Gastroesophageal sphincter (tissue), 4 donors: Measurements from ENCODE around the gene IGF2BP1. TPM values are rescaled to one million over a fixed set of nuclear protein-coding genes. Genes with fewer than 3 reads are reported as not detected.

ENCODE experiments used
- ATAC-seq: fragments of 150-250 bp; one replicate; pipeline ENCODE4 v1.9.1; 2016; ENCODE audit warnings: mild to moderate bottlenecking, moderate library complexity
- H3K27ac ChIP-seq, 4 donors: fragments of 200-600 bp; sonication (generic) in 3 of 4; 1 replicate in 3 of 4; 2 replicates in 1 of 4; pipeline ENCODE4 v1.5.1; 2016 to 2019
- H3K27me3 ChIP-seq: fragments of 200-600 bp; sonication (generic); one replicate; pipeline ENCODE4 v1.5.1; 2019
- H3K36me3 ChIP-seq, 2 donors: fragments of 200-600 bp; sonication (generic); one replicate each; pipeline ENCODE4 v1.5.1; 2019; ENCODE audit warnings: control low read depth in 1 of 2
- H3K4me1 ChIP-seq, 3 donors: fragments of 200-600 bp; sonication (generic); 1 replicate in 2 of 3; 2 replicates in 1 of 3; pipeline ENCODE4 v1.5.1; 2016 to 2019; ENCODE audit warnings: control low read depth in 2 of 3
- H3K4me3 ChIP-seq, 2 donors: fragments of 200-600 bp; sonication (generic); one replicate each; pipeline ENCODE4 v1.5.1; 2019; ENCODE audit warnings: mild to moderate bottlenecking in 1 of 2, moderate library complexity in 1 of 2
- H3K9me3 ChIP-seq, 3 donors: fragments of 200-600 bp; sonication (generic); one replicate each; pipeline ENCODE4 v1.5.1; 2017 to 2019; ENCODE audit warnings: control low read depth in 2 of 3
- EP300 ChIP-seq: sonication (generic); formaldehyde crosslinking; IDR thresholded peaks from one replicate; pipeline ENCODE4 v1.6.1; 2017; ENCODE audit warnings: antibody characterized with exemption, mild to moderate bottlenecking
- POLR2A ChIP-seq, 2 donors: fragments of 450-650 bp; IDR thresholded peaks; one replicate each; pipeline ENCODE4 v1.6.1; 2017; ENCODE audit warnings: antibody characterized with exemption in 2 of 2, mild to moderate bottlenecking in 2 of 2, moderate library complexity in 1 of 2
- POLR2AphosphoS5 ChIP-seq: sonication (generic); formaldehyde crosslinking; IDR thresholded peaks from one replicate; pipeline ENCODE4 v1.6.1; 2017; ENCODE audit warnings: antibody characterized with exemption
- WGBS, 2 donors: methylation state at CpG; one replicate each; pipeline ENCODE4 v1.1.5; 2018; ENCODE audit warnings: low coverage in 1 of 2; 5-methylcytosine and 5-hydroxymethylcytosine counted together
- total RNA-seq, 4 donors: library from RNA; depleted of rRNA; stranded (reverse); fragments of >200 nt; gene quantifications; one replicate each; pipeline ENCODE4 v1.1.0, GENCODE V29; 2016
- TF ChIP-seq, protein P1 (sequence below), 4 experiments: fragments of 200-600 bp in 2 of 4; fragments of 450-650 bp in 2 of 4; sonication (generic) in 1 of 4; IDR thresholded peaks; one replicate each; pipeline ENCODE4 v1.5.1; 2017 to 2019; ENCODE audit warnings: antibody characterized with exemption in 4 of 4, mild to moderate bottlenecking in 2 of 4, moderate library complexity in 2 of 4

IGF2BP1 gene
- total RNA-seq, 4 donors from 2014 or later = 0.04 TPM; not detected in 3

DNA sequence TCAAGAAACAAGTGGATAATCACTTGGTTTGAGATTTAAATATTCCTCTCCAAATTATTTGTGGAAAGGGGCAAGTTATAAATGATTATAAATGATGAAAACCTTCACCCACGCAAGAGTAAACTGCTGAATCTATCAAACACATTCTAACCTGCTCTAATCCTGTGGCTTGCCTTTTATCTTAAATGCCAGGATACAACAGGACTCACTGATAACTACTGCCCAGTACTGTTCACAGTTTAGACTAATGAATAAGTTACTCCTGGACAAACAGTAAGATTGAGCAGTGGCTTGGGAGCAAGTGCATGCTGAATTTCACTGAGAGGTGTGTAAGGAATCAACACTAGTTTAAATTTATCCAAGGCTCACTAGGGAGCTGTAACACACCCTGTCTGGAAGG, 31.1 kb downstream of the IGF2BP1 start:
- WGBS, 2 donors = 45 to 71% methylated on average over 1 of the region's 1 CpG
- no peaks in the 10 kb centered on the region for H3K4me1 ChIP-seq
- no peaks in the 10 kb centered on the region for H3K36me3 ChIP-seq
- no peak overlapping the region for H3K27ac ChIP-seq
- no peak for ATAC-seq
- no peaks in the 10 kb centered on the region for H3K9me3 ChIP-seq
- peaks cover 52% of the 10 kb centered on the region for H3K27me3 ChIP-seq
- H3K4me3 ChIP-seq = no peak overlapping the region
- TF ChIP-seq POLR2A (IDR thresholded peaks at IDR 0.05) = no peak
- TF ChIP-seq, protein P1, sequence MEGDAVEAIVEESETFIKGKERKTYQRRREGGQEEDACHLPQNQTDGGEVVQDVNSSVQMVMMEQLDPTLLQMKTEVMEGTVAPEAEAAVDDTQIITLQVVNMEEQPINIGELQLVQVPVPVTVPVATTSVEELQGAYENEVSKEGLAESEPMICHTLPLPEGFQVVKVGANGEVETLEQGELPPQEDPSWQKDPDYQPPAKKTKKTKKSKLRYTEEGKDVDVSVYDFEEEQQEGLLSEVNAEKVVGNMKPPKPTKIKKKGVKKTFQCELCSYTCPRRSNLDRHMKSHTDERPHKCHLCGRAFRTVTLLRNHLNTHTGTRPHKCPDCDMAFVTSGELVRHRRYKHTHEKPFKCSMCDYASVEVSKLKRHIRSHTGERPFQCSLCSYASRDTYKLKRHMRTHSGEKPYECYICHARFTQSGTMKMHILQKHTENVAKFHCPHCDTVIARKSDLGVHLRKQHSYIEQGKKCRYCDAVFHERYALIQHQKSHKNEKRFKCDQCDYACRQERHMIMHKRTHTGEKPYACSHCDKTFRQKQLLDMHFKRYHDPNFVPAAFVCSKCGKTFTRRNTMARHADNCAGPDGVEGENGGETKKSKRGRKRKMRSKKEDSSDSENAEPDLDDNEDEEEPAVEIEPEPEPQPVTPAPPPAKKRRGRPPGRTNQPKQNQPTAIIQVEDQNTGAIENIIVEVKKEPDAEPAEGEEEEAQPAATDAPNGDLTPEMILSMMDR (IDR thresholded peaks at IDR 0.05) = no peak
- no peak for TF ChIP-seq POLR2AphosphoS5
- TF ChIP-seq EP300 = no peak

DNA sequence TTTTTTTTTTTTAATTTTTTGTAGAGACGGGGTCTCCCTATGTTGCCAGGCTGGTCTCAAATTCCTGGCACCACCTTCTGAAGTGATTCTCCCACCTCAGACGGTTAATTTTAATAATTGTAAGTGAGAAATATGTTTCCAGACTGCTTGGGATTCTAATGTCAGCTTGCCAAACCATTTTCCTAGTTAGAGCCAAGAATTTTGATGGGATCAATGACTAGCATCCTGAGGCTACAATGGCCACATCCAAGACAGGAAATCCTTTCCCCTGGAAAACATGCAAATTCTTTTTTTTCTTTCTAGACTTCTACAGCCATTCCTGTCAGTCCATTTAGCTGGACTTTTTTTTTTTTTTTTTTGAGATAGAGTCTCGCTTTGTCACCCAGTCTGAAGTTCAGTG, 32.6 kb downstream of the IGF2BP1 start:
- Histone ChIP-seq H3K36me3 (no peaks in the 10 kb centered on the region), H3K27ac (no peak overlapping the region), H3K9me3 (no peaks in the 10 kb centered on the region), H3K4me1 (no peaks in the 10 kb centered on the region), H3K4me3 (no peak overlapping the region), H3K27me3 (peaks cover 52% of the 10 kb centered on the region)
- no peak for TF ChIP-seq POLR2A (IDR thresholded peaks at IDR 0.05)
- no peak for TF ChIP-seq POLR2AphosphoS5
- no peak for TF ChIP-seq EP300
- TF ChIP-seq, protein P1 (IDR thresholded peaks at IDR 0.05) = no peak
- no peak for ATAC-seq
- WGBS, 2 donors = 72 to 100% methylated on average over 1 to 2 of the region's 3 CpGs

DNA sequence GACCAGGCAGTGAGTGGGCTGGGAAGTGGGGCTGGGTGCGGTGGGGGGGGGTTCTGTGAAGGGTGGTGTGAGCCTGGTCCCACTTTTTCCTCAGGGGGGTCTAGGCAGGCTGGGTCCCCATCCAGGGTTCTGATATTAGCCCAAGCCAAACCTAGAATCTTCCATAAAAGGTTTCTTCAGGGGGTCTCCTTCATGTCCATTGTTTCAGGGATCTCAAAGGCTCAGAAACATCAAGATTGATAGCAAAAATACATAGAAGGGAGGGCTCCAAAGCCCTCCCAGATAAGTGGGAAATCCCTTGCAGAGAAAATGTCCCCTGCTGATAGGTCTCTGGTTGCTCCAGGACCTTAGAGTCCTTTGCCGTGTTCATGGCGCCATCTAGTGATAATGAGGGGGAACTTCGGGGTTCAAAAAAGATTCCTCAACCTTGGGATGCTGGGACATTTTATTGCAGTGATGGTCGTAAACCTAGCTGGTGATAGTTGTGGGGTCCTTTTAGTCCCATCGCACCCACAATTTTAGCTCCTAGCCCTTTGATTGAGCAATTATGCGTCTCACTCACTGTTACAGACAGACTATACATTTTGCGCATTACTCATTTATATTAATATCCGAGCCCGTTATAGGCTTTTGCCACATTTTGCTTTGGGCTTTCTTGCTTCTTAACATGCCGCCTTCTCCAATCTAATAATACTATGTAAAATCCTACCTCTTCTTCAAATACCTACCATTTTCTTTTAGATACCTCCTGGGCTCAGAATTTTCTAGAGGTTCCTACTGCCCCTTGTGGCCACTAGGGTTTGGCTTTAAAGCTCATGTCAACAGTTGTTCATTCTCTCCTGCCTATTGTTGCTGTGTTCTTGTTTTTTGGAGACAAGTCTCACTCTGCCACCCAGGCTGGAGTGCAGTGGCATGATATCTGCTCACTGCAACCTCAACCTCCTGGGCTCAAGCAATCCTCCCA, 35.1 kb downstream of the IGF2BP1 start:
- Histone ChIP-seq H3K9me3 (no peaks in the 10 kb centered on the region), H3K4me3 (no peak overlapping the region), H3K36me3 (no peaks in the 10 kb centered on the region), H3K4me1 (no peaks in the 10 kb centered on the region), H3K27ac (no peak overlapping the region), H3K27me3 (peaks cover 49% of the 10 kb centered on the region)
- ATAC-seq = peak; percentile 53
- TF ChIP-seq, protein P1 (IDR thresholded peaks at IDR 0.05) = peak; percentile 47 to 83 (median 52)
- TF ChIP-seq POLR2AphosphoS5 = no peak
- 32 to 42% methylated on average over 10 of the region's 11 CpGs for WGBS, 2 donors

DNA sequence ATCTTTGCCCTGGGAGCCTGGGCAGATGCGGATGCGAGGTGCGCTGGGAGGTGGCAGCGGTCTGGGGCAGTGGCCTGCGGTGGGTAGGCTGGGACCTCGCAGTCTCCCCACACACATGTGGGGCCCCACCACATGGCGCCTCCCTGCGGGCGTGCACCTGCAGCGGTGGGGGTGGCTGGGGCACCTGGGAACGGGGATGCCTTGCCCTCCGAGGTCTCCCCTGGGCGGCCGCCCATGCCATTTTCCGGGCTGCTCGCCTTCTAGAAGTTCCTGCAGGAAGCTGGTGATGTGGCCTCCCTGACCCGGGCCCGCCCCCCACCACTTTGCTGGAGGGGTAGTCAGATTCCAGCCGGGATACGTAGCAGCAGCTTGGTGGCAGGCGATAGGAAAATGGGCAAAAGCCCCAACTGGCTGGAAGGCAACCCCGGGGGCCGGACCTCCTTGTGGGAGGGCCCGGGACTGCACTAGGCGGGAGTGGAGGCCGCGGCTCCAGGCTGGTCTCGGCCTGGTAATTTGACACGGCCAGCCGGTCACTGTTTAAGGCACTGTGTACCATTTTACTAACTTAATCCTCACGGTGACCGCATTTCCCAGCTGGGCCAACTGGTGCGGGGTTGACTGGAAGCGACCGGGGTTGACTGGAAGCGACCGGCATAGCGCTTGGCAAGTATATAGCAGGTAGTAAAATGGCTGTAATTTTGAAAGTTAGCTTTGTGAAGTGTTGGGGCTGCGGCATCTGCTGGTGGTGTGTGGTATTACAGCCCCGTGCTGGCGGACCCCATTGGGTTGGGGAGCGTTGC, 38.5 kb downstream of the IGF2BP1 start:
- Histone ChIP-seq H3K4me3 (peak overlapping the region in 1 of 2 donors; percentile 35), H3K27ac (peak overlapping the region in 1 of 4 donors; percentile 42)
- ATAC-seq = peak; percentile 67

More for the DNA sequence above, 38.5 kb downstream of the IGF2BP1 start:
- WGBS, 2 donors = 33 to 67% methylated on average over 1 to 7 of the region's 42 CpGs
- H3K36me3 ChIP-seq = no peaks in the 10 kb centered on the region
- no peaks in the 10 kb centered on the region for H3K4me1 ChIP-seq
- no peaks in the 10 kb centered on the region for H3K9me3 ChIP-seq
- TF ChIP-seq, protein P1 (IDR thresholded peaks at IDR 0.05) = peak; percentile 59 to 89 (median 78)
- no peak for TF ChIP-seq EP300
- peaks cover 68% of the 10 kb centered on the region for H3K27me3 ChIP-seq
